HEK293 (cell line): ENCODE measurements around the gene SLC25A36.

Experiments used
- CTCF ChIA-PET: fragments of 350-600 bp; formaldehyde crosslinking; extraction: SDS; loops from one replicate; lab custom pipeline; 2021; ENCODE audit warnings: antibody characterized with exemption; lab: Yijun Ruan, JAX
- POLR2A ChIA-PET: fragments of 300-600 bp; formaldehyde crosslinking; extraction: SDS; loops from one replicate; lab custom pipeline; 2020; ENCODE audit warnings: antibody characterized with exemption, inconsistent platforms; lab: Yijun Ruan, JAX
- H3K27ac ChIP-seq: fragments of 200-500 bp; sonication (Bioruptor generic); 2 replicates; pipeline ENCODE4 v1.5.1; 2014; ENCODE audit warnings: low read depth, low read length, control low read depth, inconsistent platforms; ENCODE audit errors: extremely low read depth
- H3K36me3 ChIP-seq, 2 experiments: fragments of 200-500 bp in 1 of 2; sonication (Bioruptor generic) in 1 of 2; 1 replicate in 1 of 2; 2 replicates in 1 of 2; pipeline ENCODE4 v1.5.1; 2014 to 2017; ENCODE audit warnings: inconsistent platforms in 2 of 2, low read length in 2 of 2; ENCODE audit not compliant: control insufficient read depth in 2 of 2, insufficient read depth in 1 of 2
- H3K4me1 ChIP-seq: fragments of 200-500 bp; sonication (Bioruptor generic); 2 replicates; pipeline ENCODE4 v1.5.1; 2014; ENCODE audit warnings: mild to moderate bottlenecking, low read length, inconsistent platforms; ENCODE audit not compliant: control insufficient read depth, insufficient read depth
- H3K4me3 ChIP-seq: 2 replicates; pipeline ENCODE4 v1.5.1; 2011; ENCODE audit warnings: low read depth, mild to moderate bottlenecking, control low read depth, low read length, moderate library complexity
- H3K9me3 ChIP-seq: fragments of 200-500 bp; sonication (Bioruptor generic); 2 replicates; pipeline ENCODE4 v1.5.1; 2014; ENCODE audit warnings: low read depth, low read length, inconsistent platforms; ENCODE audit not compliant: control insufficient read depth, insufficient read depth
- CTCF ChIP-seq: fragments of 450-650 bp; formaldehyde crosslinking; IDR thresholded peaks from 2 replicates; pipeline ENCODE4 v1.5.1; 2016; ENCODE audit warnings: missing biosample characterization, missing genetic modification characterization
- HOXC10 ChIP-seq: sonication (generic); formaldehyde crosslinking; IDR thresholded peaks from 2 replicates; pipeline ENCODE4 v1.8.1; 2023; ENCODE audit warnings: mild to moderate bottlenecking, missing genetic modification reagents
- HOXD13 ChIP-seq: sonication (generic); formaldehyde crosslinking; IDR thresholded peaks from 2 replicates; pipeline ENCODE4 v1.8.0; 2022; ENCODE audit warnings: missing genetic modification reagents, borderline replicate concordance
- MYNN ChIP-seq: fragments of 450-650 bp; formaldehyde crosslinking; IDR thresholded peaks from 2 replicates; pipeline ENCODE4 v1.5.1; 2016; ENCODE audit warnings: missing biosample characterization, missing genetic modification characterization, borderline replicate concordance
- MZF1 ChIP-seq: fragments of 450-650 bp; formaldehyde crosslinking; IDR thresholded peaks from 2 replicates; pipeline ENCODE4 v1.5.1; 2017; ENCODE audit warnings: missing biosample characterization, missing genetic modification characterization, borderline replicate concordance
- PATZ1 ChIP-seq: fragments of 450-650 bp; formaldehyde crosslinking; IDR thresholded peaks from 2 replicates; pipeline ENCODE4 v1.5.1; 2016; ENCODE audit warnings: missing biosample characterization, missing genetic modification characterization
- REPIN1 ChIP-seq: fragments of 450-650 bp; formaldehyde crosslinking; IDR thresholded peaks from 2 replicates; pipeline ENCODE4 v1.5.1; 2017; ENCODE audit warnings: missing biosample characterization, missing genetic modification characterization, low read depth
- TRIM28 ChIP-seq: IDR thresholded peaks from 2 replicates; pipeline ENCODE4 v1.6.1; 2011; ENCODE audit warnings: low read length, control low read depth, borderline replicate concordance
- TSHZ1 ChIP-seq: fragments of 450-650 bp; formaldehyde crosslinking; IDR thresholded peaks from 2 replicates; pipeline ENCODE4 v1.5.1; 2016; ENCODE audit warnings: missing biosample characterization, missing genetic modification characterization, borderline replicate concordance
- YY2 ChIP-seq: fragments of 450-650 bp; formaldehyde crosslinking; IDR thresholded peaks from 2 replicates; pipeline ENCODE4 v1.5.1; 2016; ENCODE audit warnings: missing biosample characterization, missing genetic modification characterization
- ZNF133 ChIP-seq: fragments of 450-650 bp; formaldehyde crosslinking; IDR thresholded peaks from 2 replicates; pipeline ENCODE4 v1.5.1; 2016; ENCODE audit warnings: missing biosample characterization, missing genetic modification characterization
- ZNF214 ChIP-seq: fragments of 450-650 bp; formaldehyde crosslinking; IDR thresholded peaks from 2 replicates; pipeline ENCODE4 v1.5.1; 2017; ENCODE audit warnings: missing biosample characterization, mild to moderate bottlenecking, missing genetic modification characterization, borderline replicate concordance
- ZNF280C ChIP-seq: fragments of 450-650 bp; formaldehyde crosslinking; IDR thresholded peaks from 2 replicates; pipeline ENCODE4 v1.5.1; 2016; ENCODE audit warnings: missing biosample characterization, missing genetic modification characterization
- ZNF645 ChIP-seq: fragments of 450-650 bp; formaldehyde crosslinking; IDR thresholded peaks from 2 replicates; pipeline ENCODE4; 2016; ENCODE audit warnings: missing biosample characterization, missing genetic modification characterization
- ZSCAN30 ChIP-seq: fragments of 450-650 bp; IDR thresholded peaks from 2 replicates; pipeline ENCODE4 v1.5.1; 2018; ENCODE audit warnings: missing biosample characterization, mild to moderate bottlenecking, missing genetic modification characterization, moderate library complexity

SLC25A36 gene

GRCh38 chr3:140929446-140929845 is 12.2 kb upstream of the SLC25A36 start:
- Histone ChIP-seq H3K27ac (no peak overlapping the region), H3K4me3 (no peak overlapping the region)
- POLR2A ChIA-PET, result no interaction called here
- TF ChIP-seq REPIN1 (tag by site-specific recombination) (no peak), ZNF280C (tag by site-specific recombination) (no peak), MZF1 (tag by site-specific recombination) (no peak), YY2 (no peak), TSHZ1 (tag by site-specific recombination) (no peak), MYNN (tag by site-specific recombination) (no peak), ZNF133 (tag by site-specific recombination) (no peak), ZNF645 (tag by site-specific recombination) (no peak), ZSCAN30 (tag by site-specific recombination) (no peak), TRIM28 (no peak), HOXC10 (CRISPR knock-in tag) (no peak), CTCF (no peak), ZNF214 (tag by site-specific recombination) (no peak), PATZ1 (tag by site-specific recombination) (no peak), HOXD13 (CRISPR knock-in tag) (no peak)
- TF ChIP-seq, all 188 proteins: peak for 0
- Histone ChIP-seq H3K4me1 (no peaks in the 10 kb centered on the region), H3K9me3 (no peaks in the 10 kb centered on the region), H3K36me3 (no peaks in the 10 kb centered on the region)
- CTCF ChIA-PET, result interaction anchor here (0.7 kb wide), 1 partner anchor 268 kb away, joined by 3 read pairs; no protein-coding TSS in a partner anchor
